GM06990 (cell line): ENCODE results near the gene STX1B.

ENCODE experiments used
- DNase-seq: peaks from one replicate; pipeline ENCODE4 v3.0.0-alpha.2; 2011; ENCODE audit not compliant: insufficient read length; ENCODE audit errors: extremely low read depth
- H3K27me3 ChIP-seq: replicated peaks from 2 replicates; pipeline ENCODE4 v1.6.0; 2011; ENCODE audit warnings: low read length; ENCODE audit not compliant: control insufficient read depth, insufficient read depth
- H3K36me3 ChIP-seq: 2 replicates; pipeline ENCODE4 v1.5.1; 2011; ENCODE audit warnings: low read length; ENCODE audit not compliant: control insufficient read depth, insufficient read depth
- H3K4me3 ChIP-seq: replicated peaks from 2 replicates; pipeline ENCODE4 v1.5.1; 2011; ENCODE audit warnings: low read depth, mild to moderate bottlenecking, control low read depth, low read length
- CTCF ChIP-seq: IDR thresholded peaks from 2 replicates; pipeline ENCODE4 v1.5.1; 2011; ENCODE audit warnings: low read length, control low read depth, mild to moderate bottlenecking, inconsistent platforms; ENCODE audit not compliant: insufficient read depth, poor library complexity, severe bottlenecking

The STX1B gene

DNA sequence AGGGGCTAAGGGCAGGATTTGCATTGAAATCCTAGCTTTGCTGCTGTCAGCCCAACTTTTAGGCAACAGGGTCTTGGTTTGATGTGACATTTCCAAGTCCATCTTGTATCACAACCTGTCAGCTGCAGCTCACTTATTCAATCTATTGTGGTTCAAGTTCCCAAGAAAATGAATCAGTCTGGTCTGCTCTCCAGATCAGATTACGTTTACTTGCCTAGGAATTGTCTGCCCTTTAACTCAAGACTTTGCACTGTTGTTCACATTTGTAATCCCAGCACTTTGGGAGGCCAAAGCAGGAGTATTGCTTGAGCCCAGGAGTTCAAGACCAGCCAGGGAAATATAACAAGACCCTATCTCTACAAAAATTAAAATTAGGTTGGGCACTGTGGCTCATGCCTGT lies 32.9 kb upstream of the STX1B start:
- peaks cover 22% of the 10 kb centered on the region for H3K36me3 ChIP-seq
- TF ChIP-seq CTCF, result no peak
- H3K27me3 ChIP-seq, result no peaks in the 10 kb centered on the region
- DNase-seq, result no peak
- H3K4me3 ChIP-seq, result no peak overlapping the region

- Histone ChIP-seq H3K36me3 (peaks cover 24% of the 10 kb centered on the region), H3K4me3 (no peak overlapping the region)
- DNase-seq, result no peak
These were observed 32.4 kb upstream of the STX1B start for GRCh38 chr16:31042866-31043265.

DNA sequence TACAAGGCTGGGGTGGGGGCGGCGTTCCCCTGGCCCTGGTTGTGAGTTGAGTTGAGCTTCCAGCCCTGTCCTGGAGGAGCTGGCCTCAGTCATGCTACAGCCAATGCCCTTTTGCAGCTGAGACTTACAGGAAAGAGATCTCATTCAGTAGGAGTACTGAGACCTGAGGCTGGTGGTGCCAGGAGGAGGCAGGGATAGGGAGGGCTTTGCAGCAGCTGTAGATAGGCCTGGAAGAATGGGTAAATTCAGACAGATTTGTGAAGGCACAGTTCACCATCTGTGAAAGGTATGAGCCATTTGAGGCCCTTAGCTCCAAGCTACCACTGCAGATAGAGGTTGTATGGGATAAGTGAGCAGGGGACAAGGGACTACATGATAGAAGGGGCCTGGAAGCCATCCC lies 28.6 kb upstream of the STX1B start:
- no peak overlapping the region for H3K4me3 ChIP-seq
- no peaks in the 10 kb centered on the region for H3K27me3 ChIP-seq
- no peak for DNase-seq
- TF ChIP-seq CTCF, result no peak
- H3K36me3 ChIP-seq, result peaks cover 31% of the 10 kb centered on the region

More at GRCh38 chr16:31042866-31043265, 32.4 kb upstream of the STX1B start:
- no peaks in the 10 kb centered on the region for H3K27me3 ChIP-seq
- no peak for TF ChIP-seq CTCF

DNA sequence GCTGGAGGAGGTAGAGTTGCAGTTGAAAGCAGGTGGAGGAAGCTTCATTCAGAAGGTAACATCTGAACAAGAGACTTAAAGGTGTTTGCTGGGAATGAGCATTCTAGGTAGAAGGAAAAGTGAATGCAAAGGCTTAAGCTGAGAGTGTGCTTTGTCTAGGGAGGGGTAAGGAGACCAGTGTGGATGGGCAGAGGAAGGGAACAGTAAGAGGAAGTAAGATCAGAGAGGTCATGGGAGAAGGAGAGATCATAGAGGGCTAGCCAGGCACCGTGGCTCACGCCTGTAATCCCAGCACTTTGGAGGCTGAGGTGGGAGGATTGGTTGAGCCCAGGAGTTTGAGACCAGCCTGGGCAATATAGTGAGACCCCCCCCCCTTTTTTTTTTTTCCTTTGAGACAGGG lies 26.3 kb upstream of the STX1B start:
- DNase-seq, result no peak
- no peaks in the 10 kb centered on the region for H3K27me3 ChIP-seq
- no peak overlapping the region for H3K4me3 ChIP-seq
- TF ChIP-seq CTCF, result no peak
- H3K36me3 ChIP-seq, result peaks cover 26% of the 10 kb centered on the region

- DNase-seq, result peak; percentile 79
- Histone ChIP-seq H3K27me3 (no peaks in the 10 kb centered on the region), H3K36me3 (peaks cover 14% of the 10 kb centered on the region), H3K4me3 (peak overlapping the region; percentile 100)
- TF ChIP-seq CTCF, result no peak
These were observed 23.5 kb upstream of the STX1B start for GRCh38 chr16:31033709-31034492.
